Cardiac muscle cell (in vitro differentiated cells and primary cell): ENCODE results near the gene RPS6KA5. TPM values are rescaled to one million over a fixed set of nuclear protein-coding genes. Genes with fewer than 3 reads are reported as not detected.

Source experiments
- DNase-seq, 2 donors: peaks; one replicate each; pipeline versions ENCODE4 v3.0.0 to v3.0.0-alpha.2; 2010 to 2017; ENCODE audit warnings: low read depth in 1 of 2, low spot score in 1 of 2
- H3K27ac ChIP-seq: fragments of 200-600 bp; sonication (generic); 2 replicates; pipeline ENCODE4 v1.5.1; 2016
- H3K27me3 ChIP-seq: fragments of 200-600 bp; sonication (generic); 2 replicates; pipeline ENCODE4 v1.6.0; 2016; ENCODE audit warnings: control low read depth
- H3K36me3 ChIP-seq: fragments of 200-600 bp; sonication (generic); 2 replicates; pipeline ENCODE4 v1.5.1; 2016; ENCODE audit warnings: control low read depth
- H3K4me1 ChIP-seq: fragments of 200-600 bp; sonication (generic); 2 replicates; pipeline ENCODE4 v1.8.1; 2017; ENCODE audit warnings: low read depth, mild to moderate bottlenecking, mixed run types
- H3K4me3 ChIP-seq: fragments of 200-600 bp; sonication (generic); 2 replicates; pipeline ENCODE4 v1.5.1; 2016; ENCODE audit warnings: mild to moderate bottlenecking
- H3K9me3 ChIP-seq: fragments of 200-600 bp; sonication (generic); 2 replicates; pipeline ENCODE4 v1.5.1; 2017; ENCODE audit warnings: low read depth, mild to moderate bottlenecking, control low read depth
- CTCF ChIP-seq: IDR thresholded peaks from 2 replicates; pipeline ENCODE4 v1.5.1; 2012; ENCODE audit warnings: low read depth, mild to moderate bottlenecking, low read length
- polyA plus RNA-seq: library from polyadenylated mRNA; unstranded; fragments of >200 nt; fragmentation: Nextera tagmentation; extraction: Ambion mirVana; gene quantifications from 2 replicates; pipeline ENCODE4 v1.2.1, GENCODE V29; 2016
- total RNA-seq: library from RNA; depleted of rRNA; stranded (reverse); fragments of >200 nt; gene quantifications from 2 replicates; pipeline ENCODE4 v1.2.3, GENCODE V29; 2016

RPS6KA5 gene
- total and polyA plus RNA-seq, 2 experiments from 2014 or later, result 3.3 to 10.9 TPM

GRCh38 chr14:90808759-90809529 is 251.5 kb downstream of the RPS6KA5 start:
- H3K4me3 ChIP-seq, result no peak overlapping the region
- no peak for DNase-seq
- H3K9me3 ChIP-seq, result no peaks in the 10 kb centered on the region
- H3K4me1 ChIP-seq, result peaks cover 12% of the 10 kb centered on the region
- TF ChIP-seq CTCF, result no peak
- no peaks in the 10 kb centered on the region for H3K36me3 ChIP-seq
- no peak overlapping the region for H3K27ac ChIP-seq
- H3K27me3 ChIP-seq, result no peaks in the 10 kb centered on the region

GRCh38 chr14:90807060-90807459 is 253.4 kb downstream of the RPS6KA5 start:
- H3K27me3 ChIP-seq, result no peaks in the 10 kb centered on the region
- TF ChIP-seq CTCF, result no peak
- H3K4me1 ChIP-seq, result peaks cover 9% of the 10 kb centered on the region
- no peak for DNase-seq
- H3K4me3 ChIP-seq, result no peak overlapping the region
- H3K9me3 ChIP-seq, result no peaks in the 10 kb centered on the region
- H3K27ac ChIP-seq, result no peak overlapping the region
- H3K36me3 ChIP-seq, result no peaks in the 10 kb centered on the region

- Histone ChIP-seq H3K27me3 (no peaks in the 10 kb centered on the region), H3K27ac (no peak overlapping the region), H3K4me3 (no peak overlapping the region), H3K4me1 (peaks cover 9% of the 10 kb centered on the region), H3K36me3 (no peaks in the 10 kb centered on the region), H3K9me3 (no peaks in the 10 kb centered on the region)
- TF ChIP-seq CTCF, result no peak
- DNase-seq, result peak in 1 of 2 donors; percentile 38
Measured at GRCh38 chr14:90805662-90806540, 254.5 kb downstream of the RPS6KA5 start.

- H3K36me3 ChIP-seq, result no peaks in the 10 kb centered on the region
- peaks cover 9% of the 10 kb centered on the region for H3K4me1 ChIP-seq
- no peak overlapping the region for H3K27ac ChIP-seq
- H3K4me3 ChIP-seq, result no peak overlapping the region
- no peaks in the 10 kb centered on the region for H3K9me3 ChIP-seq
- no peaks in the 10 kb centered on the region for H3K27me3 ChIP-seq
- TF ChIP-seq CTCF, result no peak
- DNase-seq, result no peak
Measured at GRCh38 chr14:90805084-90805391, 255.4 kb downstream of the RPS6KA5 start.

- no peak for DNase-seq
- H3K27me3 ChIP-seq, result no peaks in the 10 kb centered on the region
- no peaks in the 10 kb centered on the region for H3K36me3 ChIP-seq
- H3K4me3 ChIP-seq, result no peak overlapping the region
- no peaks in the 10 kb centered on the region for H3K9me3 ChIP-seq
- no peak overlapping the region for H3K27ac ChIP-seq
- H3K4me1 ChIP-seq, result peaks cover 9% of the 10 kb centered on the region
- no peak for TF ChIP-seq CTCF
Measured at GRCh38 chr14:90804292-90805083, 256.0 kb downstream of the RPS6KA5 start.
